ENCODE results near the gene HAPLN2. TPM values are rescaled to one million over a fixed set of nuclear protein-coding genes. Genes with fewer than 3 reads are reported as not detected.

Gene HAPLN2
- total and polyA plus RNA-seq, 2 of the 8 experiments (the other 6 are each of a cell fraction or from before 2014, with no cell fraction given): 0.19 to 0.51 TPM

GRCh38 chr1:156601892-156602291 lies 17.3 kb upstream of the HAPLN2 start:
- peaks cover 2% of the 10 kb centered on the region; the same call in 1 of the 2 replicates for H3K79me1 ChIP-seq (ENCODE audit: low read depth, low read length)
- H2BK12ac ChIP-seq (ENCODE audit: low read depth, low read length): no peak overlapping the region
- H3K18ac ChIP-seq (ENCODE audit: extremely low read depth, low read length): no peak overlapping the region
- 0 out of 2 replicates have a peak overlapping the region, but pooled peaks have one; percentile 45 for H2AK5ac ChIP-seq (ENCODE audit: low read depth, low read length)
- ChIA-PET POLR2A (ENCODE audit: partially characterized antibody) (interaction anchor here (0.6 to 6.6 kb wide), 13 partner anchors 9 to 165 kb away, joined by 3 to 66 read pairs (median 3); partner anchors contain the start of genes NAXE and PRCC), CTCF (ENCODE audit: partially characterized antibody) (interaction anchor here (0.6 to 5.7 kb wide), 23 partner anchors 9 to 1037 kb away, joined by 3 to 45 read pairs (median 4); partner anchors contain the start of genes HAPLN2, IQGAP3, NAXE and NES)
- FAIRE-seq (no peak), DNase-seq (ENCODE audit: low read depth in 1 of 2, low spot score in 2 of 2) (no peak)
- H3K23ac ChIP-seq (ENCODE audit: insufficient read length): no peak overlapping the region
- H3K9me3 ChIP-seq (ENCODE audit: insufficient read depth in 2 of 2, low read depth in 1 of 2, low read length in 1 of 2): no peaks in the 10 kb centered on the region
- H3K56ac ChIP-seq (replicated peaks; ENCODE audit: insufficient read length, low read depth, low read length): no peak overlapping the region
- H2AFZ ChIP-seq (ENCODE audit: low read length): peak overlapping the region; percentile 91
- peak overlapping the region; percentile 12; the same call in 1 of the 2 replicates for H2BK5ac ChIP-seq (ENCODE audit: low read depth, low read length)
- peak overlapping the region; percentile 55 to 73 for H3K4me2 ChIP-seq (ENCODE audit: insufficient read depth in 1 of 2, low read depth in 2 of 2, low read length in 2 of 2)
- H3K27me3 ChIP-seq (replicated peaks in 1 of 4; ENCODE audit: control insufficient read depth in 3 of 4, extremely low read depth in 1 of 4, insufficient read depth in 3 of 4, low read length in 3 of 4): no peaks in the 10 kb centered on the region
- no peak overlapping the region for H3K14ac ChIP-seq (ENCODE audit: insufficient read length)
- 0 out of 2 replicates have a peak overlapping the region, but pooled peaks have one; percentile 73 for H3K27ac ChIP-seq (ENCODE audit: low read depth, low read length)
- peak overlapping the region; percentile 86 to 97 (median 91) for H3K4me3 ChIP-seq (ENCODE audit: extremely low read depth in 1 of 4, insufficient read depth in 2 of 4, low read depth in 3 of 4, low read length in 4 of 4)
- peak overlapping the region; percentile 62 for H4K91ac ChIP-seq (replicated peaks; ENCODE audit: insufficient read length, low read length)
- H4K8ac ChIP-seq (ENCODE audit: extremely low read depth, insufficient read depth, low read length): no peak overlapping the region
- H2BK20ac ChIP-seq (ENCODE audit: low read length): no peak overlapping the region
- H3K79me2 ChIP-seq (ENCODE audit: control insufficient read depth in 1 of 2, insufficient read depth in 2 of 2, low read length in 2 of 2): peaks cover 3 to 19% of the 10 kb centered on the region in 2 experiments
- H3K9ac ChIP-seq (replicated peaks in 1 of 4; ENCODE audit: extremely low read depth in 1 of 4, low read depth in 3 of 4, low read length in 3 of 4): peak overlapping the region in 3 of 4 experiments; percentile 60 to 84 (median 84); a peak in 6 of 7 replicates
- peaks cover 9 to 20% (median 19%) of the 10 kb centered on the region in 4 experiments for H3K36me3 ChIP-seq (ENCODE audit: control insufficient read depth in 2 of 4, insufficient read depth in 4 of 4, low read length in 3 of 4)
- H4K20me1 ChIP-seq (replicated peaks in 1 of 2; ENCODE audit: control insufficient read depth in 1 of 2, insufficient read depth in 2 of 2, low read length in 2 of 2): peaks cover 0 to 1% of the 10 kb centered on the region in 2 experiments
- peaks cover 5% of the 10 kb centered on the region; the same call in 1 of the 2 replicates for H3K23me2 ChIP-seq (ENCODE audit: low read depth, low read length)
- peaks cover 0 to 8% (median 3%) of the 10 kb centered on the region in 4 experiments; a peak in 5 of 7 replicates for H3K4me1 ChIP-seq (replicated peaks in 1 of 4; ENCODE audit: control insufficient read depth in 3 of 4, insufficient read depth in 4 of 4, low read length in 3 of 4)
- no peak overlapping the region for H2BK15ac ChIP-seq (ENCODE audit: low read length)
- H2BK120ac ChIP-seq (replicated peaks; ENCODE audit: low read depth, low read length): no peak overlapping the region
- H4K5ac ChIP-seq (ENCODE audit: insufficient read length, low read depth, low read length): peak overlapping the region; percentile 13
- H3K4ac ChIP-seq (replicated peaks; ENCODE audit: insufficient read length, low read depth, low read length): no peak overlapping the region
- WGBS, 2 experiments (ENCODE audit: extremely low coverage in 1 of 2, insufficient coverage in 1 of 2, insufficient read length in 1 of 2, insufficient replicate concordance in 2 of 2, low coverage in 1 of 2, low lambda C conversion rate in 2 of 2, missing lambda C conversion rate in 1 of 2): 92% methylated on average over 12 of the region's 12 CpGs; no CpG with 5 or more reads in 1 of the 2 experiments
- TF ChIP-seq MAFK (IDR thresholded peaks at IDR 0.05; ENCODE audit: low read depth, low read length) (no peak), CTBP2 (IDR thresholded peaks at IDR 0.05; ENCODE audit: borderline replicate concordance, insufficient read depth, insufficient read length, low read length) (no peak), ZNF274 (IDR thresholded peaks at IDR 0.05; ENCODE audit: borderline replicate concordance, extremely low read depth, low read length) (no peak), EZH2 (IDR thresholded peaks at IDR 0.05; ENCODE audit: low read depth, low read length, severe bottlenecking) (no peak), JUND (IDR thresholded peaks at IDR 0.05; ENCODE audit: low read length) (no peak), KDM1A (IDR thresholded peaks at IDR 0.05; ENCODE audit: borderline replicate concordance, low read length) (no peak), CHD1 (IDR thresholded peaks at IDR 0.05; ENCODE audit: low read depth, low read length) (no peak), CHD2 (IDR thresholded peaks at IDR 0.05; ENCODE audit: low read length) (no peak), SAP30 (IDR thresholded peaks at IDR 0.05; ENCODE audit: insufficient read depth, insufficient replicate concordance, low read length) (no peak), CBX8 (IDR thresholded peaks at IDR 0.05; ENCODE audit: borderline replicate concordance, low read depth, low read length) (no peak)
- TF ChIP-seq, protein P1, sequence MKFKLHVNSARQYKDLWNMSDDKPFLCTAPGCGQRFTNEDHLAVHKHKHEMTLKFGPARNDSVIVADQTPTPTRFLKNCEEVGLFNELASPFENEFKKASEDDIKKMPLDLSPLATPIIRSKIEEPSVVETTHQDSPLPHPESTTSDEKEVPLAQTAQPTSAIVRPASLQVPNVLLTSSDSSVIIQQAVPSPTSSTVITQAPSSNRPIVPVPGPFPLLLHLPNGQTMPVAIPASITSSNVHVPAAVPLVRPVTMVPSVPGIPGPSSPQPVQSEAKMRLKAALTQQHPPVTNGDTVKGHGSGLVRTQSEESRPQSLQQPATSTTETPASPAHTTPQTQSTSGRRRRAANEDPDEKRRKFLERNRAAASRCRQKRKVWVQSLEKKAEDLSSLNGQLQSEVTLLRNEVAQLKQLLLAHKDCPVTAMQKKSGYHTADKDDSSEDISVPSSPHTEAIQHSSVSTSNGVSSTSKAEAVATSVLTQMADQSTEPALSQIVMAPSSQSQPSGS (IDR thresholded peaks at IDR 0.05; ENCODE audit: low read length): no peak

Data from H1 (cell line).